Mesothelial cell of epicardium (in vitro differentiated cells): Measurements from ENCODE around the gene VPS41. TPM values are rescaled to one million over a fixed set of nuclear protein-coding genes. Genes with fewer than 3 reads are reported as not detected.

Source experiments
- DNase-seq, 2 experiments: peaks; one replicate each; pipeline ENCODE4 v3.0.0; 2021; ENCODE audit warnings: low spot score in 2 of 2; ENCODE audit not compliant: unreplicated experiment in 2 of 2
- H3K27ac Mint-ChIP-seq: 2 replicates; pipeline ENCODE4 v1.8.0; 2021; ENCODE audit warnings: mixed read lengths
- H3K27me3 Mint-ChIP-seq: 2 replicates; pipeline ENCODE4 v1.8.0; 2021; ENCODE audit warnings: low read depth, mixed read lengths
- H3K36me3 Mint-ChIP-seq: 2 replicates; pipeline ENCODE4 v1.8.0; 2021; ENCODE audit warnings: mixed read lengths
- H3K4me1 Mint-ChIP-seq: 2 replicates; pipeline ENCODE4 v1.8.0; 2021; ENCODE audit warnings: mixed read lengths
- H3K4me3 Mint-ChIP-seq: 2 replicates; pipeline ENCODE4 v1.8.0; 2021; ENCODE audit warnings: mild to moderate bottlenecking, moderate library complexity, mixed read lengths
- H3K9me3 Mint-ChIP-seq: 2 replicates; pipeline ENCODE4 v1.8.0; 2021; ENCODE audit warnings: mixed read lengths
- CTCF ChIP-seq: fragments of 200-600 bp; sonication (generic); IDR thresholded peaks from one replicate; pipeline ENCODE4 v1.5.0; 2021; ENCODE audit warnings: antibody characterized with exemption; ENCODE audit not compliant: unreplicated experiment
- total RNA-seq: library from RNA; stranded (reverse); gene quantifications from 3 replicates; pipeline ENCODE4 v1.2.1, GENCODE V29; 2021

Gene VPS41
- total RNA-seq, 1 donor from 2014 or later, result 104 TPM

GRCh38 chr7:38727184-38727940 is 181.6 kb downstream of the VPS41 start:
- Mint-ChIP-seq H3K9me3 (no peaks in the 10 kb centered on the region), H3K27ac (no peak overlapping the region), H3K4me1 (no peaks in the 10 kb centered on the region), H3K27me3 (no peaks in the 10 kb centered on the region), H3K4me3 (no peak overlapping the region), H3K36me3 (peaks cover 31% of the 10 kb centered on the region)
- no peak for TF ChIP-seq CTCF
- DNase-seq, result no peak

GRCh38 chr7:38723327-38723726 is 185.7 kb downstream of the VPS41 start:
- Mint-ChIP-seq H3K27ac (no peak overlapping the region), H3K9me3 (peaks cover 5% of the 10 kb centered on the region), H3K27me3 (no peaks in the 10 kb centered on the region), H3K4me3 (no peak overlapping the region), H3K4me1 (no peaks in the 10 kb centered on the region), H3K36me3 (peaks cover 22% of the 10 kb centered on the region)
- DNase-seq, result no peak
- TF ChIP-seq CTCF, result no peak

GRCh38 chr7:38716397-38716796 is 192.6 kb downstream of the VPS41 start:
- no peaks in the 10 kb centered on the region for H3K4me1 Mint-ChIP-seq
- DNase-seq, result no peak
- no peak overlapping the region for H3K27ac Mint-ChIP-seq
- peaks cover 3% of the 10 kb centered on the region for H3K27me3 Mint-ChIP-seq
- H3K36me3 Mint-ChIP-seq, result peaks cover 10% of the 10 kb centered on the region
- no peak for TF ChIP-seq CTCF
- H3K4me3 Mint-ChIP-seq, result no peak overlapping the region
- H3K9me3 Mint-ChIP-seq, result peaks cover 24% of the 10 kb centered on the region

- no peak for TF ChIP-seq CTCF
- Mint-ChIP-seq H3K27me3 (peaks cover 28% of the 10 kb centered on the region), H3K4me1 (no peaks in the 10 kb centered on the region), H3K27ac (no peak overlapping the region), H3K36me3 (no peaks in the 10 kb centered on the region), H3K9me3 (peaks cover 7% of the 10 kb centered on the region), H3K4me3 (no peak overlapping the region)
- DNase-seq, result no peak
Measured at GRCh38 chr7:38709123-38709522, 199.9 kb downstream of the VPS41 start.

GRCh38 chr7:38704751-38705150 is 204.2 kb downstream of the VPS41 start:
- H3K27ac Mint-ChIP-seq, result no peak overlapping the region
- H3K9me3 Mint-ChIP-seq, result peaks cover 6% of the 10 kb centered on the region
- H3K27me3 Mint-ChIP-seq, result peaks cover 21% of the 10 kb centered on the region
- DNase-seq, result no peak
- H3K36me3 Mint-ChIP-seq, result no peaks in the 10 kb centered on the region
- TF ChIP-seq CTCF, result no peak
- no peaks in the 10 kb centered on the region for H3K4me1 Mint-ChIP-seq
- H3K4me3 Mint-ChIP-seq, result no peak overlapping the region
